COLO668 (cell line): ENCODE data around the gene NLGN1.
"Not testable (repeated sequence)": the region's sequence is repeated elsewhere in the genome, so short reads cannot be mapped to it uniquely, and the experiment has no call there.

Source experiments
- DNase-seq: peaks from one replicate; lab custom pipeline; 2025; ENCODE audit not compliant: unreplicated experiment; lab: John Stamatoyannopoulos, UW

Gene NLGN1

DNA sequence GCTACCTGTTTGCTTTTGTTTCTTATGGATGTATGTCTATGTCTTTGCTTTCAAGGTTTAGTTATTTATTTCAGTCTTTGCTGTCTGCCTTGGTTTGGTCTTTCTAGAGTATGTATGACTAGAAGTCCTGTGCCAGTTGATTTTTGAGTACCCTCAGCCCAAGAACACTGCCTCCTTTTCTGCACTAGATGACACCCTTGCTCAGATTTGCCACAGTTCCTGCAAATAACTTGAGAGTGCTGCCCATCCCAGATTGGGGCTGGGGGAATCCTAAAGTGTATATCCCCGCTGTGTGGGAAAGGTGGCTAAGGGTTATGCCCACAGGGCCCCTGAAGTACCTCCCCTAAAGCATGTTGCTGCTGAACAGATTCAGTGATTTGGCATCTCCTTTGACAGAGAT lies 32.0 kb downstream of the NLGN1 start:
- no peak for DNase-seq

DNA sequence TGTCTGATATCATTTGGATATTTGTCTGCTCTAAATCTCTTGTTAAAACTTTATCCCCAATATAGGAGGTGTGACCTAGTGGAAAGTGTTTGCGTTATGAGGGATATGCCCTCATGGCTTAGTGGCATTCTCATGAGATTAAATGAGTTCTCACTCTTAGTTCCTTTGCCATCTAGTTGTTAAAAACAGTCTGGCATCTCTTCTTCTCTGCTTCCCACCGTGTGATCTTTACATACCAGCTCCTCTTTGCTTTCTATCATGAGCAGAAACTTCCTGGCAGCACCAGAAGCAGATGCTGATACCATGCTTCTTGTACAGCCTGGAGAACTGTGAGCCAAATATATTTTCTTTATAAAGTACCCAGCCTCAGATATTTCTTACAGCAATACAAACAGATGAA lies 33.0 kb downstream of the NLGN1 start:
- no peak for DNase-seq

- no peak for DNase-seq
Measured at GRCh38 chr3:173439004-173439403, 41.5 kb downstream of the NLGN1 start.

DNA sequence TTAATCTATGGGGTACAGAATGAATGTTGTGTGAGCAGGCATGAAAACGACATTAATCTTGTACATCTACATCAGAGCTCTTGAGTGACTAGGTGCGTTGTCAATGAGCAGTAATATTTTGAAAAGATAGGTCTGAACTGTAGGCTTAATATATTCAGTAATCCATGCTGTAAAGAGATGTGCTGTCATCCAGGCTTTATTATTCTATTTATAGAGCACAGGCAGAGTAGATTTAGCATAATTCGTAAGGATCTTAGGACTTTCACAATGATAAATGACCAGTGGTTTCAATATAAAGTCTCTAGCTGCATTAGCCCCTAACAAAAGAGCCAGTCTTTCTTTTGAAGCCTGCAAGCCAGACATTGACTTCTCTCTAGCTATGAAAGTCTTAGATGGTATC lies 43.0 kb downstream of the NLGN1 start:
- DNase-seq: no peak

GRCh38 chr3:173451561-173451960 lies 54.0 kb downstream of the NLGN1 start:
- DNase-seq: not testable (repeated sequence)

DNA sequence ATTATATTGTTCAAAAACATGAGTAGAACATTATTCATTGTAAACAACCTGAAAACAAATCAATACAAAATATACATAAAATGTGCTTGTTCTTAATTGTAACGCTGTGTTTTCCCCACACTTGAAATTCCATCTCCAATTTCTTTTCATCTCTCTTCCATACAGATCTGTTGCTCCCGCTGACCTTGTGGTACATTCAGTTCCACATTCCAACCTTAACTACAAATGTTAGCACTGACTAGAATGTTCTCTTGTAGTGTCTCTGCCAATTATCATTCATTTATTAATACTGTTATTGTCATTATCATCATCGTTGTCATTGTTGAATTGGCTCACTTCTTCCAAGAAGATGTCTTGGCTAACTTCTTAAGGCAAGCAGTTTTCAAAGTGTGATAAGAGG lies 65.7 kb downstream of the NLGN1 start:
- DNase-seq: no peak

DNA sequence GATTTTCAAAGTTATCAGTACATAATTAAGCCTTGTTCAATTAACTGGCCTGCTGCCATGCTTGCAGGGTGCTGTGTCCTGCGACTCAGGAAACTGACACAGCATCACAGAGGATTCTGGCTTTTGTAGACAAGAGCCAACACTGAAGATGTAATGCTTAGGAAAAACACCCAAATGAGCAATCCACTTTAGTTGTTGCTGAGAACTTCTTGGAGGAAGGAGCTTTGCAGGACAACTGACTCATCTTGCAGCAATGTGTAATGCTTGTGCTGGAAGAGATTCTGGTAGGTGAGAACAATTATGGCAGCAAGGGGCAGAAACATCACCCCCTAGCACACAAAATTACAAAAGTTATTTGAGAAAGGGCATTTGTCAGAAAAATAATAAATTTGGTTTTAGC lies 67.6 kb downstream of the NLGN1 start:
- no peak for DNase-seq

GRCh38 chr3:173465898-173466678 lies 68.5 kb downstream of the NLGN1 start:
- no peak for DNase-seq

DNA sequence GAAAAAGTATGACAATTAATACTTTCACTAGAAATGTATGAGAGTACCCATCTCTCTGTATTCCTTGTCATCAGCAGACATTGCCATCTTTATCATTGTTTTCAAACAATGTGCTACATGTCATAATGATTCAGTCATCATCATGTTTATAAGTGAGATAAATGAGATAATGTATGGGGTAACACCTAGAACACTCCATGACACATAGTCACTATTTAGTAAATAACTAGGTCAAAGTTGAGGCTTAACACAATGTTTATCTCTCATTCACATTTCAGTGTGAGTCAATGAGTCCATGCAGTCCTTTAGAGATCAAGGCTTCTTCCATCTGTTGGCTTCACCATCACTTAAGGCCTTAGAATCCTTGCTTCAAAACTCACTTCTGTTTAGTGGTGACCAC lies 70.0 kb downstream of the NLGN1 start:
- DNase-seq: no peak

GRCh38 chr3:173473237-173473636 lies 75.7 kb downstream of the NLGN1 start:
- DNase-seq: no peak

DNA sequence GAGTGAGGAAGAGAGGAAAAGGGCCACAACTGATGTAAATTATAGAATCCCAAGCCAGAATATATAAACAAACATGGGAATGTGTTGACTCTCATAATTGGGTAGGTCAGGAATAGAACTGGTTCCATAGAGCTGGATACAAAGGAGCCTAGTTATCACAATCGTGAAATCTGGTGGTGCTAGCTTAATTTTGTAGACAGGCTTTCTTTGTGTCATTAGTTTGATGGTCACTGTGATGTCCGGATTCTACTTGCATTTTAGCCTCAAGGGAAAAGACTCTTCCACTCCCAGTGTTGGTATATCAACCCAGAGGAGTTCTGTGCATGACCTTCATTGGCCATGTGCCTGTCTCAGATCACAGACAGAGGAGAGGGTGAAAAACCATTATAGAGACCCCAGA lies 81.8 kb downstream of the NLGN1 start:
- DNase-seq: no peak

DNA sequence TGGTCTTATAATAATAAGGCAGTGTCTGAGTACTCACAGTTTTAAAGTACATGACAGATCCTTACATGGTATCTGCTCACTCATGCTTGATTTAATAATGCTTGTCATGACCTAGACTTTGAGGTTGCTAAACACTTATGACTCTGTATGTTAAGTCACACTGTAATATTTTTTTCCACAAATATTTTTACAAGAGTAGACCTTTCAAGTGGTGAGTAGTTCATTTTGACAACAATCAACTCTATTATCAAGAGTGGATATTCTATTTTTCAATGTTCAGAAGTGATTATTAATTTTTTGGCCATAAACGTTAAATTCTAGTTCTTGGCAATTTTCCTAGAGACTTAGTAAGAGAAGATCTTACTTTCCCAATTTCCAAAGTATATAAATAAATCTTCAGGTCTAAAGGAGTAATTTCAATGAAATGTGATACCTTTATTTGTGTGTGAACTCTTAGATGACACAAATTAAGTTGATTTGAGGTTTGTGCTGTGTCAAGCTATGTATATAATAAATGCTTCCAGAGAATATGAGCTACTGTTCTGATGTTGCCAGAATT lies 104.5 kb downstream of the NLGN1 start:
- no peak for DNase-seq

- no peak for DNase-seq
Measured at GRCh38 chr3:173502983-173503568, 105.5 kb downstream of the NLGN1 start.

- no peak for DNase-seq
Measured at GRCh38 chr3:173510565-173510964, 113.0 kb downstream of the NLGN1 start.

DNA sequence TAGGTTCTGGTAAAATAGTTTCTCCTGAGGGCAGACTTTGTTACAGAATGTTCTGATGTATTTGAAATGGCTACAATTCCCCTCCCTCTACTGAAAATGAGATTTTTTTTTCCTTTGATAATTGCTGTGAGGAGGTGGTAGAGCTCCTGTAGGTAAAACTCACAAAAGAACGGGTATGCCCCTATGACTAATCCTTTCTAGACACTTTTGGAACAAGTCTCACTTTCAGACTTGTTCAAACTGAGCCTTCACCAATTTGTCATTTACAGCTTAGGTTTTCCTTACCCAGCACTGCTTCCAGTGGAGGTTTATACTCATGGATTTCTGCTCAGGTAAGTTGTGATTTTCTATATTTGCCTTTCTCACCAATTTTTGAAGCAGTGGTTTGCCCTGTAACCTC lies 115.6 kb downstream of the NLGN1 start:
- DNase-seq: no peak

DNA sequence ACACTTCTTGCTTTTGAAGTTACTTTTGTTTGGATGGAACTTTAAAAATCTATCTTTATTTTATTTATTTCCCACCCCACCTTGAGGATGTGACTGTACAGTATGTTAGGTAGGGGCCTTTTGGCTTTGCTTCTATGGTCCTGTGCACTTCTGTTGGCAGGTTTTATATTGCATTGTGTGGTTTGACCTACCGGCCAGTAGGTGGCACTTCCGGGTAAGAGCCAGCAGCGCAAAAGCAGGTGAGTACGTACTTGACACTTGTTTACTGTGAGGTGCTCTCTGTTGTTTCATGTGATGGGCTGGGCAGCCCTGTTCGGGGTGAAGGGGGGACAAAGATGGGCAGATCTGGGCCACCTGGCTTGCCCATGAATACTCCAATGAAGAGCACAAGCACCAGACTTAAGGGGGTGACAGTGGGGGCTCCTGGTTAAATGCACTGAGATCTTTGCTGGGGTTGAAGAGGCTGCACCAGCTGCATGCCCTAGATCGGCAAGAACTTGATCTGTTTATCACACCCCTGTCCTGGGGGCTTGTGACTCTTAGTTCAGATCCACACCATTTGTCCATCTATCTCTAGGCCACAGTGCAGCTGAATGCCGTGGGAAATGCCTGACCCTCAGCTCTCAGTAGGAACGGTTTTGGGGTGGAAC lies 131.6 kb downstream of the NLGN1 start:
- DNase-seq: peak; percentile 22

DNA sequence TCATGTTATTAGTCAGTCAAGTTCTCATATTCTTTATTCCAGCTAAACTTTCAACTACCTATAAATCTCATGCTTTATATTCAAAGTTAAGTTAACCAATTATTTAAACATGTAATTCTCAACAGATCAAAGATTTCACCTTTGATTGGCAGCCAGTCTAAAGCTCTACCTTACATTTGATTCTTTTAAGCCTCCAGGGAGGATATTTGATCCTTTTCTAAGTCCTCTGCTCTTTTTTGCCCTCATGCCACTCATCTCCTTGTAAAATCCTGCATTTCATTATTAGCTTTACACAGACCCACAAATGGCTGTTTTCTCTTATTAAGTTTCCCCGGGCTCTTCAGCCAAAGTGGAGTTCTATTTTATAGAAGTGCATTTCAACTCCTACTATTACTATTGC lies 134.1 kb downstream of the NLGN1 start:
- no peak for DNase-seq

- no peak for DNase-seq
Measured at GRCh38 chr3:173538410-173538809, 140.9 kb downstream of the NLGN1 start.

DNA sequence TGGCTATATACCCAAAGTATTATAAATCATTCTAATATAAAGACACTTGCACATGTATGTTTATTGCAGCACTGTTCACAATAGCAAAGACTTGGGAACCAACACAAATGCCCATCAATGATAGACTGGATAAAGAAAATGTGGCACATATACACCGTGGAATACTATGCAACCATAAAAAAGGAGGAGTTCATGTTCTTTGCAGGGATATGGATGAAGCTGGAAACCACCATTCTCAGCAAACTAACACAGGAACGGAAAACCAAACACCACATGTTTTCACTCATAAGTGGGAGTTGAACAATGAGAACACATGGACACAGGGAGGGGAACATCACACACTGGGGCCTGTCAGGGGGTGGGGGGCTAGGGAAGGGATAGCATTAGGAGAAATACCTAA lies 148.0 kb downstream of the NLGN1 start:
- not testable (repeated sequence) for DNase-seq

- DNase-seq: no peak
Measured at GRCh38 chr3:173547070-173547469, 149.5 kb downstream of the NLGN1 start.

DNA sequence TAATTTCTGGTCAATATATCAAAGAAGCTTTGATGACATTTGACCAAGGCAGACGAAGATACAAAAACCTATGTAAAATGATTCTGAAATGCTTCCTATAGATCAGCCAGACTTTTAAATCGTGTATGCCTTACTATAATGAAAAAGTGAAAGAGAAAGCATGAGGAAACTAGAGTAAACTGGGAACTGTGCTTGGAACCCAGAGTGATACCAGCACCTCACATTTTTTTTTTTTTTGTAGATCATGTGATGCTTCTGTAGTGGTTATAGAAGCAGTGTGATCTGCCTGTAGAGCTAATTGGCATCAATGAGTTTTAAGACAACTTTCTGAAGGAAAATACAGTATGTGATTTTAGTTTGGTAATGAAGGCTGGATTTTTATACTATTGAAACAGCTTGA lies 150.7 kb downstream of the NLGN1 start:
- DNase-seq: no peak

GRCh38 chr3:173552526-173552925 lies 155.0 kb downstream of the NLGN1 start:
- no peak for DNase-seq
